ENCODE results near the gene CCDC110.

- TF ChIP-seq CTCF (conservative IDR thresholded peaks at IDR 0.05; ENCODE audit: low read depth, low read length) (no peak), BHLHE40 (IDR thresholded peaks at IDR 0.05; ENCODE audit: low read depth, low read length) (no peak), ELK1 (IDR thresholded peaks at IDR 0.05; ENCODE audit: borderline replicate concordance, low read depth, low read length) (no peak), RCOR1 (IDR thresholded peaks at IDR 0.05; ENCODE audit: insufficient replicate concordance, low read length) (no peak), MAZ (IDR thresholded peaks at IDR 0.05; ENCODE audit: borderline replicate concordance, low read depth, low read length) (no peak), NFE2L2 (IDR thresholded peaks at IDR 0.05; ENCODE audit: low read depth, low read length) (no peak), SMC3 (IDR thresholded peaks at IDR 0.05; ENCODE audit: low read depth, low read length) (no peak), POLR2A (IDR thresholded peaks at IDR 0.05; ENCODE audit: low read depth, low read length) (no peak)
Observed at GRCh38 chr4:185520119-185520518, 48.6 kb upstream of the CCDC110 start.
